KG1 (cell line): ENCODE data around the gene HDDC3.

Experiments used
- DNase-seq: peaks from one replicate; lab custom pipeline; 2025; lab: John Stamatoyannopoulos, UW

Gene HDDC3

DNA sequence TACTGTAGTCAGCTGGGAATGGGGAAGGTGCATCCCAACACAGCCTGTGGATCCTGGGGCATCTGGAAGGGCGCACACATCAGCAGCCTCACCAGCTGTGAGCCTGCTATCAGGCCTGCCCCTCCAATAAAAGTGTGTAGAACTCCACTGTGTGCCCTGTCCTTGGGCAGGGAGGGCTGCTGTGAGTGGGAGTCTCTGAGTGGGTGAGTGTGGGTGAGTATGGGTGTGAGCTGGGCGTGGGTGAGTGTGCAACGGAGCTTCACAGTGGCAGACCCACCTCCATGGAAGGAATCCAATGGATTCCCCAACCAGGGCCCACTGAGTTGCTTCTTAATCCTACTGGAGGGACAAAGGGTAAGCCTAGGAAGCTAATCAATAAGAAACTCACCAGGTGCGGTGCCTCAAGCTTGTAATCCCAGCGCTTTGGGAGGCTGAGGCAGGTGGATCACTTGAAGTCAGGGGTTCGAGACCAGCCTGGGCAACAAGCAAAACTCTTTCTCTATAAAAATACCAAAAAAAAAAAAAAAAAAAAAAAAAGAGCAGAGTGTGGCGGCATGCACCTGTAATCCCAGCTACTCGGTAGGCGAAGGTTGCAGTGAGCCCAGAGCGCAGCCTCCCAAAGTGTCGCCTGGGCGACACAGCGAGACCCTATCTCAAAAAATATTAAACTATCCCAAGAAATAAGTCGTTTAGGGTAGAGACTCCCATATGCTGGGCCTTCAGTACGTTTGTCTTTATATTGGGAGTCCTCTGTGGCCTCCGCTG lies 21.8 kb upstream of the HDDC3 start:
- DNase-seq: no peak

DNA sequence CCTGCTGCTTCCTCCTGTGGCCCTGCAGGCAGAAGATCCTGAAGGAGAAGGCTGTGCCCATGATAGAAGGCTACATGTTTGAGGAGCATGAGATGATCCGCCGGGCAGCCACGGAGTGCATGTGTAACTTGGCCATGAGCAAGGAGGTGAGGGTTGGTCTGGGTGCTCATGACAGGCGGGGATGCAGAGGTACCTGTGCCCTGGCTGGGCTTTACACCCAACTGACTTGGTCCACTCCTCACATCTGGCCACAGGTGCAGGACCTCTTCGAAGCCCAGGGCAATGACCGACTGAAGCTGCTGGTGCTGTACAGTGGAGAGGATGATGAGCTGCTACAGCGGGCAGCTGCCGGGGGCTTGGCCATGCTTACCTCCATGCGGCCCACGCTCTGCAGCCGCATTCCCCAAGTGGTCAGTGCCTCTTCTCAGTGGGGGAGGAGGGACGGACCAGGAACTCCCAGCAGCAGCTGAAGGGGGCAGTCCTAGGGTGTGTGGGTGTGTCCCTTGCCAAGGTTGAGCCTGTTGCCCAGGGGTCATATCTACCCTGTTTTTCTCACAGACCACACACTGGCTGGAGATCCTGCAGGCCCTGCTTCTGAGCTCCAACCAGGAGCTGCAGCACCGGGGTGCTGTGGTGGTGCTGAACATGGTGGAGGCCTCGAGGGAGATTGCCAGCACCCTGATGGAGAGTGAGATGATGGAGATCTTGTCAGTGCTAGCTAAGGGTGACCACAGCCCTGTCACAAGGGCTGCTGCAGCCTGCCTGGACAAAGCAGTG lies 20.7 kb upstream of the HDDC3 start:
- no peak for DNase-seq

DNA sequence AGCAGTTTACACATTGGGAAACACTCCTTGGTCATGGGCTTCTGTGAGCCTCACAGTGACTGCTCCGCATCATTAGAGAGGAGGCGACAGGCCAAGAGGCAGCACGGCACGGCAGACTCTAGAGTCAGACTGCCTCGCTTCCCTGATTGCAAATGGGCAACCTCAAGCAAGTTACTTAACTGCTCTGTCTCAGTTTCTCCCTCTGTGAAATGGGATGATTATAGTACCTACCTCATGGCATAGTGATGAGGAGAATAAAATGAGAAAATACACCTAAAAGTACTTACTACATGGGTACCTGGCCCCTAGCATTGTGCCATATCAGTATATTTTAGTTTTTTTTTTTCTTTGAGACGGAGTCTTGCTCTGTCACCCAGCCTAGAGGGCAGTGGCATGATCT lies 18.3 kb upstream of the HDDC3 start:
- DNase-seq: no peak

DNA sequence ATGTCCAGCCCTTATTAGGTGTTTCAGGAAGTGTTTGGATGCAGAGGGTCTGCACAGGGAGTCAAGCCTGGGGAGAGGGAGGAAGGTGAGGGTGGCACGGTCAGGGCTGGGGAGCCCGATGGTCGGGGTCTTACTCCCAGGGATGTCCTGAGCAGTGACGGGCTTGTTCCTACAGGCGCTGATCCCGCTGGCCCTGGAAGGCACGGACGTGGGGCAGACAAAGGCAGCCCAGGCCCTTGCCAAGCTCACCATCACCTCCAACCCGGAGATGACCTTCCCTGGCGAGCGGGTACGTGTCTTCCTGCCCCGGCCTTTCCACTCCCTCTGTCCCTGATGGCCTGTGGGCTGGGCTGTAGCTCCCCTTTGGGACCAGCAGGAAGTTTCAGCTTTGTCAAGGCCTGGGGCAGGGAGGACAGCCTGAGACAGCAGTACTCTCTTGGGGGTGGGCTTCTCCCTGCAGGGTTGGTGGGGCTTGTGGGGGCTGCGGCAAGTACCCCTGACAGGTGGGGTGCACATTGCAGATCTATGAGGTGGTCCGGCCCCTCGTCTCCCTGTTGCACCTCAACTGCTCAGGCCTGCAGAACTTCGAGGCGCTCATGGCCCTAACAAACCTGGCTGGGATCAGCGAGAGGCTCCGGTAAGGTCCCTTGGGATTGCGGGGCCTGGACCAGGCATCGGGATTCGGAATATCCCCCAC lies 17.8 kb upstream of the HDDC3 start:
- DNase-seq: no peak

DNA sequence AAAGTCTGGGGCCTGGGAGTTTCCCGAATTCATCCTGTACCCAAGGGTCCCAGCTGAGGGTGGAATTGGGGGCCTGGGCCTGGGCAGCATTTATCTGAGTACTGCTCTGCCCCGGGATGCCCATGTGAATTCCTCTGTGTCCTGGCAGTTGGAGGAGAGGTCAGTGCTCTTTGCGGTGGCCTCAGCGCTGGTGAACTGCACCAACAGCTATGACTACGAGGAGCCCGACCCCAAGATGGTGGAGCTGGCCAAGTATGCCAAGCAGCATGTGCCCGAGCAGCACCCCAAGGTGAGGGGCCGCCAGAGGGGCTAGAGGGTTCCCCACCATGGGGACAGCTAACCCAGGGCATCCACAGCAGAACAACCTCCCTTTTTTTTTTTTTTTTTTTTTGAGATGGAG lies 16.2 kb upstream of the HDDC3 start:
- DNase-seq: no peak

DNA sequence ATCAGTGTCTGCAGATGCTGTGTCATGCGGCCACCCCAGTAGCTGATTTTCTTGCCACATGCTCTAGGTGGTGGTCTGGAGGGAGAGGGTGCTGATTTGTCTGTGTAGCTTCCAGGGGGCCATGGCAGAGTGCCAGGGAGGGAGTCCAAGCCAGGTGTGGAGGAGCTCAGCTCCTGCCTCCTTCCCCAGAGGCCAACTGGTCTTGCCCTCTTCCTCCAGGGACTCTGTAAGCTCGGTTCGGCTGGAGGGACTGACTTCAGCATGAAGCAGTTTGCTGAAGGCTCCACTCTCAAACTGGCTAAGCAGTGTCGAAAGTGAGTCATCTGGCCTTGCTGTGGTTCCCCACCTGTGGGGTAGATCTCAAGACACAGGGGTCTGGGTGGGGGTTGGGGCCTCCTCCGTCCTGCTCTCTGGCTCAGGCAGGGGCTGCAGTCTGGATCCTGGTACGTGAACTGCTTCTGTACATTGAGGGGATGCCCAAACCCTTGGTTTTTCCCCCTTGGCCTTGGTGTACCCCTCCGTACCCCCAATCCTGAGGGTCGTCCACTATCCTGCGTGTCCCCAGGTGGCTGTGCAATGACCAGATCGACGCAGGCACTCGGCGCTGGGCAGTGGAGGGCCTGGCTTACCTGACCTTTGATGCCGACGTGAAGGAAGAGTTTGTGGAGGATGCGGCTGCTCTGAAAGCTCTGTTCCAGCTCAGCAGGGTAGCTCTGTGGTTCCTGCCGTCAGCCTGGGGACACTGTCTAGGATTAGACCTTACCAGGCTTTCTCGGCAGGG lies 15.4 kb upstream of the HDDC3 start:
- no peak for DNase-seq

DNA sequence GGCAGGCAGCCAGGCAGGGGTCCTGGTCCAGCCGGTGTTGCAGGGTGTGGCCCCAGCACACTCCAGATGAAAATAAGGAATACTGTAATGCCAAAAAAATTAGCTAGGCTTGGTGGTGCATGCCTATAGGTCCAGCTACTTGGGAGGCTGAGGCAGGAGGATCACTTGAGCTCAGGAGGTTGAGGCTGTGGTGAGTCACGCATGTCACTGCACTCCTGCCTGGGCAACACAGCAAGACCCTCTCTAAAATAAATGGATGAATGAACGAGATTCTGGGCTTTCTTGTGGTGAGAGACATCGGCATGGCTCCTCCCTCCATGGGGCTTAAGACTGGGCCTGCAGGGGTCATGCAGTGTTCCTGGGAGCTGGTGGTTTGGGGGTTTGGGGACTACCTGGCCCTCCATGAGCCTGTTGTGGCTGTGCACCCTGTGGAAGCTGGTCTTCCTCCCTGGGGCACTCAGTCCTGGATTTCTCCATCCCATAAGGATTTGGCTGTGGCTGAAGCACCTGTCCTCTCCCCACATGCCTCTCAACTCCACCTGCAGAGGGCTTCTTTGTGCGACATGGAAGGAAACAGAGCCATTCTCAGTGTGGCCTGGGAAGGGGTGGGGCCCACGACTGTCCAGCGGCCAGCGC lies 14.7 kb upstream of the HDDC3 start:
- no peak for DNase-seq

DNA sequence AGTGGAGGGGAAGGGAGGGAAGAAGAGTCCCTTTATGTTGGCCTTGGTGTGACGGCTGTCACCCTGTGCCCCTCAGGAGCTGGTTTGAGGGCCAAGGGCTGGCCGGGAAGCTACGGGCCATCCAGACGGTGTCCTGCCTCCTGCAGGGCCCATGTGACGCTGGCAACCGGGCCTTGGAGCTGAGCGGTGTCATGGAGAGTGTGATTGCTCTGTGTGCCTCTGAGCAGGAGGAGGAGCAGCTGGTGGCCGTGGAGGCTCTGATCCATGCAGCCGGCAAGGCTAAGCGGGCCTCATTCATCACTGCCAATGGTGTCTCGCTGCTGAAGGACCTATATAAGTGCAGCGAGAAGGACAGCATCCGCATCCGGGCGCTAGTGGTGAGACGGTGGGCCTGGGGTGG lies 14.2 kb upstream of the HDDC3 start:
- no peak for DNase-seq

DNA sequence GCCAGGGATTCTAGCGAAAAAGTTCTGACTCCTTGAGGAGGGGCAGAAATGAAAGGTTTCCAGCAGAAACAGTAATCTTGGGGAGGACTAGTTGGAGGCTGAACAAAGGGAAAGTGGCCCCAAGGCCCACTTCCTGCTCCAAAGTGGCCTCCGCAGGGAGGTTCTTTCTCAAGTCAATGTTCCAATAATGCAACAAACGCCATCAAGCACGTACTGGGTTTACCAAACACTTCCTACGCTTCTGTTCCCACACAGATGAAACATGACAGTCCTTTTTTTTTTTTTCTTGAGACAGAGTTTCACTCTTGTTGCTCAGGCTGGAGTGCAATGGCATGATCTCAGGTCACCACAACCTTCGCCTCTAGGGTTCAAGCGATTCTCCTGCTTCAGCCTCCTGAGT lies 12.7 kb upstream of the HDDC3 start:
- no peak for DNase-seq

DNA sequence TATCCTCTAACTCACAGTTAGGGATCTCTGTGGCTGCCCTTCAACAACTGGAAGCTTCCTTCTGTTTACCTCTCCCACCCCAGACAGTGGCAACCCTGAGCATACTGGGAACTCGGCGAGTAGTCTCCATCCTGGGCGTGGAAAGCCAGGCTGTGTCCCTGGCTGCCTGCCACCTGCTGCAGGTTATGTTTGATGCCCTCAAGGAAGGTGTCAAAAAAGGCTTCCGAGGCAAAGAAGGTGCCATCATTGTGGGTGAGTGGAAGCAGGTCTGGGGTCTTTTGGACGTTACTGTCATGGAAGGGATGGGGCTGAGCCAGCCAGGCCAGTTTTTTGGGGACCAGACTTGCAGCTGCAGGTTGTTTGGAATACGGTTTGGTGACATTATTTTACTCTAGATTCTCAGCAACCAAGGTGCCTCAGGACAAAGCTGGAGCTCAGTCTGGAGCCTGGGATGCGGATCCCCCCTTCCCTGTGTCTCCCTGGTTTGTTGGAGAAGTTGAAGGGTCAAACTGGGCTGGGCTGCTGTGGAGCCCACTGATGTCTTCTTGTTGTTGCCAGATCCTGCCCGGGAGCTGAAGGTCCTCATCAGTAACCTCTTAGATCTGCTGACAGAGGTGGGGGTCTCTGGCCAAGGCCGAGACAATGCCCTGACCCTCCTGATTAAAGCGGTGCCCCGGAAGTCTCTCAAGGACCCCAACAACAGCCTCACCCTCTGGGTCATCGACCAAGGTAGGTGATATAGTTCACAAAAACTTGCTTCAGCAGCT lies 10.2 kb upstream of the HDDC3 start:
- no peak for DNase-seq

DNA sequence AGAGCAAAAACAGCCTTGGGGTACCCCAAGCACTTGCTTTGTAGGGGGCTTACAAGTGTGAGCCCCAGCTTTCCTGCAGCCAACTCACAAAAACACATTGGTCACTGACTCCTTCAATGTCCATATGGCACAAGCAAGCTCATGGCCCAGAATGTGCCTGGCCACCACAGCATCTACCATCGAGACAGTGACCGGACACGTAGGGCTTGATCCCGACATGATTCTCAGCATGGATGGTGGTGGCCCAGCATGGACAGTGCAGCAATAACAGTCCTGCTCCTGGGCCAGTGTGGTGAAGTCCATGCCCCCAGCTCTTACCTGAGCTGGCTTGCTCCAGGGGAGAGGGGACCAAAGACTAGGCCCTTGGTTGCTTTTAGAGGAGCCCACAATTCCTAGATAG lies 8.7 kb upstream of the HDDC3 start:
- no peak for DNase-seq

DNA sequence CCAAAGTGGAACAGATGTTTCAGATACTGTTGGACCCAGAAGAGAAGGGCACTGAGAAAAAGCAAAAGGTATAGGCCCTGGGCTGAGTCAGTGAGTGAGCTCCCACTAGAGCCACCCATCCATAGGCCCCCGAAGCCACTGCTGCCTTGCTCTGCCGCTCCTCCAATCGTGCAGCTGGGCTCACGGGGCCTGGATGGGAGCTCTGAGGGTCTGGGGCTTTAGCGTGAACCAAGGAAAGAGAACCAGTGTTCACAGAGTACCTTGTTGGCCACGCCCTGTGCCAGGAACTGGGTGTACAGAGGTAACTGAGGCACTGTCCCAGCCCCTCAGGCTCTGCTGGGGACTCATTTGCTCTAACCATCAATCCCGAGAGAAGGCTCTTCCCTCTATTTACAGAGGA lies 7.4 kb upstream of the HDDC3 start:
- DNase-seq: no peak

DNA sequence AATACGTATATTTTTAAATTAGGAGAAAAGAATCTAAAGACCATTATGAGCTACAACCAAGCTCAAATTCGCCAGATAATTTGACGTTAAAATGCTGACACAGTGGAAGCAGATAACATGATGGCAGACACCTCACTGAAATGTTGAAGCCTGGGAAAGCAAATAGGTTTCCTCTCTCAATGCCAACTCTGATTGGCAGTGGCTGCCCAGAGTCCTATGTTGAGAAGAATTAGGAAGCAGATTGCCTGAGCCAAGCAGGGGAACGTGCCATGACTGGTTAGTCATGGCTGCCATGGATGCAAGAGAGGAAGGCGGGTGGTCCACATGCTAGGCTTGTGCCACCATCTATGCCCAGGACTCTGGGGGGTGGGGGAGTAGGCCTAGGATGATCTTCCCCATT lies 5.9 kb upstream of the HDDC3 start:
- no peak for DNase-seq

DNA sequence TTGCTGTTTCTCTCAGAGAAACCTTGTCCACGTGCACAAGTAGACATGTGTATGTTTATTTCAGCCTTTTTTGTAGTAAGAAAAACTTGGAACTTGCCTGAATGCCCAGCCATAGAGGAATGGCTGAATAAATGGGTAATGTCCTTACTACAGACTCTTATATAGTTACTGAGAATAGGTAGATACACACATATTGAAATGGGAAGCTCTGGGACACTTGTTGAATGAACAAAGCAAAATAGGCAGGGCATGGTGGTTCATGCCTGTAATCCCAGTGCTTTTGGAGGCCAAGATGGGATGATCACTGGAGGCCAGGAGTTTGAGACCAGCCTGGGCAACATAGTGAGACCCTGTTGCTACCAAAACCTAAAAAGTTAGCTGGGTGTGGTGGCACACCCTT lies 4.5 kb upstream of the HDDC3 start:
- DNase-seq: no peak

DNA sequence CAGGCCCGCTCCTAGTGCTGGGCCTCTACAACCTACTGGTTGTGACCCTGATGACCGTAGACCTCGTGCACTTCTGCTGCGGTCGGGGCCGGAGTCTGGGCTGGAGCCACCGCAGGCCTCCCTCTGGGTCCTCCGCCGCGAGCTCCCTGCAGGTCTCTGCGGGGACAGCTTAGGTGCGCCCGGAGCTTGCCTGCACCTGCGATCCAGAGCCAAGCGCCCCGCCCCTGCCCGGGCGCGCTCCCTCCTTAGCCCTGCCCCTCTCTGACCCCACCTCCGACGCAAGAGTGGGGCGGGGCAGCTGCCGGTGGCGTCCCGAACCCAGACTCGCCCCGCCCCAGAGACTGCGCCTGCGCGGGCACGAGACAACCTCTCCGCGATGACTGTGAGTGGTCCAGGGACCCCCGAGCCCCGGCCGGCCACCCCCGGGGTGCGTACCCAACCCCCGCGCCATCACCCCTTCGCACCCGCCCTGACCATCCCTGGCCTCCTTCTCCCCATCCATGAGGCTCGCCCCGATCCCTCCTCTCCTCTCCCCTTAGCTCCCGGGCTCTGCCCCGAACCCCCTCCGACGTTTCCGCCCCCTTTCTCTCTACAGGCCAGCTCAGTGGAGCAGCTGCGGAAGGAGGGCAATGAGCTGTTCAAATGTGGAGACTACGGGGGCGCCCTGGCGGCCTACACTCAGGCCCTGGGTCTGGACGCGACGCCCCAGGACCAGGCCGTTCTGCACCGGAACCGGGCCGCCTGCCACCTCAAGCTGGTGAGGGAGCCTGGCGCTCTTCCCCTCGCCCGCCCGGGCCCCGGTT lies 2.8 kb upstream of the HDDC3 start, which contains the start of gene UNC45A:
Gene UNC45A (plus strand): TSS at position 337 of the 803 bp plus-strand sequence. CDS start 40 bp downstream, at position 377.
- DNase-seq: peak; percentile 78

DNA sequence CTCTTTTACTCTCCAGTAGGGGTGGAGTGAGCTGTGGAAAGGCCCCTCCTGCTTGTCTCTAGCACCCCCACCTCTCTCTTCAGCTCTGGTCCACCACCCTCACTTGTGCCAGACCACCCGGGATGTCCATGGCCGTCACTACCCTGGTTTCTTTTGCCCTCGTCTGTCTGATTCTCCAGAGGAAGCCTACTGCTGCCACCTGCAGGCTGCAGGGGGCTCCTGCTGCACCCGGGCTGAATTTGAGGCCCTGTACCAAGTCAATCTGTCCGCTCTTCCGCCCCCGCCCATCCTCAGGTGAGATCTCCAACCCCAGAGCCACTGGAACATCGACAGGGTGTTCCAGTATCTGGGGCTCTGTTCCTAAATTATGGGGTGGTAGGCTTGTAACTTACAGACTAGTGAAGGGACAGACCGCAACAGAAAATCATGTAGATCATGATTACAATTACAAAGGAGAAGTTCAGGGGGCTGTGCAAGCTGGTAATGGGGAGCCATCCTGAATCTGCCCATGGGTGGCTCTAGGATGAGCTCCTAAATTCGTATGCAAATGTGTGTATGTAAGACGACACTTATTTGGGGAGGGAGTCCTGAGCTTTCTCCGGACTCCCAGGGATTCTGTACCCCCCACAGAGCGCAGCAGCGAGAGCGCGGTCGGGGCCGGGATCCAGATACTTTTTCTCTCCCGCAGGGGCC lies 2.1 kb upstream of the HDDC3 start:
- peak; percentile 64 for DNase-seq

DNA sequence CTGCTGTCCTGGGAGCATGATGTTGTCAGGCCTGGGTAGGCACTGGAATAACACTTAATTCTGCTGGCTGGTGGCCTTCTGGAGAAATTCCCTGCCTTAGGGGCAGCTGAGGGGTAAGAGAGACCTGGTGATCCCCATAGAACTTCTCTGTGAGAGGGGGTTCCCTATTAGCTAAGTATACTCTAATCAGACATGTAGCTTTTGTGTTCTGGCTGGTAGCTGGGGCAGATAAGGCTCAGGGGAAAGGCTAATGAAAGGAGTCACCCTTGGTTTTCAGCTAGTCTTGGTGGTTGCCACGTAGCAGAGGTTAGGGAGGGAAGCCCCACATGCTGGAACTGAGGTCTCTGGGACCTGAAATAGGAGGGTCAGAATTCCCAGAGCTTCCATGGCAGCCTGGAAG lies 952 bp upstream of the HDDC3 start:
- DNase-seq: no peak

DNA sequence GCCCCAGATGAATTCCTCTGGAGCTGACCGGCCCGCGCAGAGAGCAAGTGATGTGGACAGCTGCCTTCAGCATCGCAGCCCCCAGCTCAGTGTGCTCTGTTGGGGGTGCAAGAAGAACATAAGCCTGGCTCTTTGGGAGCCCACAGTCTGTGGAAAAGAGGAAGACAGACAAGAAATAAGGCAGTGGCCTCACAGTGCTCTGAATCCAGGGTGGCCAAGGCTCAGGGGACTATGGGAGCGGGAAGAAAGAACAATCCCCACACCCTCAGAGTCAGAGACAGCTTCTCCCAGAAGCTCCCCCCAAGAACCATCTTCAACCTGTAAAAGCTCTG lies 277 bp upstream of the HDDC3 start:
- DNase-seq: no peak

DNA sequence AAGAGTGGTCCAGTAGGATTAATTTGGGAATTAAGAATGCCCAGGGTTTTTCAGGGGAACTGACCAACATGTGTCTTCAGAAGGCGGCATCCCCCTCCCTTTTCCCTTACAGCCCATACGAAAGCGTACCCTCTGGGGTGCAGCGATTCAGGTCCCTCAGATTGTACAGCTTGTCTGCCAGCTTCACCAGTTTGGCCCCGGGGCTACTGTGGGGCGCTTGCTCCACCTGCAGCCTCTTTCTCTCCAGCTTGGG lies 848 bp downstream of the HDDC3 start:
- no peak for DNase-seq
